GM19023 (cell line): ENCODE results near the gene FAM43B.

Experiments
- ATAC-seq: cut with Tn5 transposase; IDR thresholded peaks from one replicate; pipeline ENCODE4 v1.9.1; 2021; ENCODE audit warnings: mild to moderate bottlenecking, moderate library complexity; ENCODE audit not compliant: unreplicated experiment

The FAM43B gene

GRCh38 chr1:20546637-20547036 is 5.7 kb upstream of the FAM43B start:
- ATAC-seq, result no peak

GRCh38 chr1:20551161-20551560 is 1.2 kb upstream of the FAM43B start:
- no peak for ATAC-seq

GRCh38 chr1:20552728-20553445 is 514 bp downstream of the FAM43B start:
- no peak for ATAC-seq

- ATAC-seq, result no peak
These were observed 2.8 kb downstream of the FAM43B start for GRCh38 chr1:20555025-20555757.

GRCh38 chr1:20555758-20556120 is 3.4 kb downstream of the FAM43B start:
- no peak for ATAC-seq

- ATAC-seq, result no peak
These were observed 5.8 kb downstream of the FAM43B start for GRCh38 chr1:20558191-20558590.

GRCh38 chr1:20560966-20561365 is 8.6 kb downstream of the FAM43B start:
- no peak for ATAC-seq

GRCh38 chr1:20565234-20565633 is 12.9 kb downstream of the FAM43B start:
- no peak for ATAC-seq

- ATAC-seq, result no peak
These were observed 17.2 kb downstream of the FAM43B start for GRCh38 chr1:20569523-20570098.

GRCh38 chr1:20571427-20571826 is 19.1 kb downstream of the FAM43B start:
- no peak for ATAC-seq

- ATAC-seq, result no peak
These were observed 21.6 kb downstream of the FAM43B start for GRCh38 chr1:20573987-20574386.

GRCh38 chr1:20574686-20575540 is 22.5 kb downstream of the FAM43B start:
- no peak for ATAC-seq

GRCh38 chr1:20575541-20576336 is 23.4 kb downstream of the FAM43B start:
- ATAC-seq, result no peak

GRCh38 chr1:20578062-20578461 is 25.7 kb downstream of the FAM43B start:
- ATAC-seq, result no peak

- no peak for ATAC-seq
These were observed 26.5 kb downstream of the FAM43B start for GRCh38 chr1:20578721-20579395.

- no peak for ATAC-seq
These were observed 32.5 kb downstream of the FAM43B start for GRCh38 chr1:20584890-20585289.

GRCh38 chr1:20586953-20587660 is 34.7 kb downstream of the FAM43B start:
- no peak for ATAC-seq

- ATAC-seq, result no peak
These were observed 35.3 kb downstream of the FAM43B start for GRCh38 chr1:20587661-20588053.

GRCh38 chr1:20588634-20589225 is 36.4 kb downstream of the FAM43B start, which contains the start of gene CDA:
CDA (plus strand) TSS chr1:20589097; CDS start chr1:20589130, 33 bp downstream.
- no peak for ATAC-seq
